Stimulated activated CD8-positive, alpha-beta memory T cell treated with anti-CD3 and anti-CD28 coated beads, Interleukin-7, amount 100 ng/mL, for 48 hours (primary cell): ENCODE data around the gene RNFT1.
A peak's percentile ranks its signal among the peaks of the same experiment; 100 is the strongest.
"Not testable (repeated sequence)": the region's sequence is repeated elsewhere in the genome, so short reads cannot be mapped to it uniquely, and the experiment has no call there.

Source experiments
- DNase-seq, 2 donors: peaks; one replicate each; pipeline ENCODE4 v3.0.0-alpha.2; 2020; ENCODE audit warnings: low read depth in 1 of 2; ENCODE audit errors: extremely low read depth in 1 of 2

Gene RNFT1, protein sequence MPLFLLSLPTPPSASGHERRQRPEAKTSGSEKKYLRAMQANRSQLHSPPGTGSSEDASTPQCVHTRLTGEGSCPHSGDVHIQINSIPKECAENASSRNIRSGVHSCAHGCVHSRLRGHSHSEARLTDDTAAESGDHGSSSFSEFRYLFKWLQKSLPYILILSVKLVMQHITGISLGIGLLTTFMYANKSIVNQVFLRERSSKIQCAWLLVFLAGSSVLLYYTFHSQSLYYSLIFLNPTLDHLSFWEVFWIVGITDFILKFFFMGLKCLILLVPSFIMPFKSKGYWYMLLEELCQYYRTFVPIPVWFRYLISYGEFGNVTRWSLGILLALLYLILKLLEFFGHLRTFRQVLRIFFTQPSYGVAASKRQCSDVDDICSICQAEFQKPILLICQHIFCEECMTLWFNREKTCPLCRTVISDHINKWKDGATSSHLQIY

GRCh38 chr17:59964482-59965328 lies at the start of gene RNFT1:
RNFT1 (minus strand) TSS chr17:59964740; CDS start chr17:59964663, 77 bp downstream.
- DNase-seq = peak; percentile 72 to 81

GRCh38 chr17:60009326-60009725 lies 44.8 kb upstream of the RNFT1 start:
- not testable (repeated sequence) for DNase-seq

DNA sequence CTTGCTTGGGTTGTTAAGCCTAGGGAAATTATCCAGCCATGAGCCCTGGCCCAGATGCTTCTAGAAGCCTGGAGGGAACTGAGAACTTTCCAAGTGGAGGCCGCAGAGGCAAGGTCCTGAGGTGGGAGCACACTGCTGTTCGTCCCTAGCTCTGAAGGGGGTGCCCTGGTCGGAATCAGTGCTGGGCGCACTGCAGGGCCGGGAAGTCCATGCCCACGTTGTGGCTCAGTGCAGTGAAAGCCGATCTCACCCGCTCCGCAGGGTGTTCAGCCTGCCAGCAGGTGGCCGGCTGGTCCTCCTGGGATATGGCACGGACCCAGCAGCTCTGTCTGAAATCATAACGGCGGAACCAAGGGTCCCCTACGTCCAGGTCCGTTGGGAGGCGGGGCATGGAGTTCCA lies 43.8 kb upstream of the RNFT1 start:
- DNase-seq = not testable (repeated sequence)

DNA sequence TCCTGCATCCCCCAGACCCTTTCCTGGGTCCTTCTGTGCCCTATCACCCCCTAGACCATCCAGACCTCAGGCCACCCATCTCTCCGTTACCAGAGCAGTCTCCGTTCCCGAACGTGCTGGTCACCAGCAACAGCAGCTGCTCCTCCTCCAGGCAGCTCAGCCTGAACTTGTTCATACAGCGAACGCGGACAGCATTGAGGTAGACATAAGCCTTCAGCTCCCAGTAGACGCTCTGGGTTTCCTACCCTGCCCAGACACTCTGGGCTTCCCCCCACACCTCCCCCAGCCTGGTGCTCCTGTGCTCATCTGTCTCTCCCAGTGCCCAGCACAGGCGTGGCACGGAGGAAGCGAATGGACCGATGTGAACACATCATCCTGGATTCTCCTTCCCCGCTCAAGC lies 41.6 kb upstream of the RNFT1 start:
- no peak for DNase-seq

DNA sequence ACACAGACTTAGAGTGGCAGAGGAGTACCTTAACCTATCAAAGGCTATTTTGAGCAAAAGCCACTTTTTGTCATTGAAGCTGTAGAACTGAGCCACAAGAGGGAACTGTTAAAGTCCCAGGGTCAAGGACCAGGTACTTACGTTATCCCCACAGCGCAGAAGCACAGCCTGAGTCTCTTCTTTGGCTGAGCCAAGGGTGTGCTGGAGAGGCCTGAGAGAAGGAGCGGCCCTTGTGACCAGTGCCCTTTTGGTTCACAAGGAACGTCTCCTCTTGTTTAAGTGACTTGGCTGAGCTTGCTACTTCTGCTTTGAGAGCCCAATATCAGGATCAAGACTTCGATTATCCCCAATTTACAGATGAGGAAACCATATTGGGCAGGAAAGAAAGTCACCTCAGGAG lies 40.0 kb upstream of the RNFT1 start:
- DNase-seq = not testable (repeated sequence)

GRCh38 chr17:60002405-60002804 lies 37.9 kb upstream of the RNFT1 start:
- not testable (repeated sequence) for DNase-seq

- not testable (repeated sequence) for DNase-seq
Measured at GRCh38 chr17:59996608-59997007, 32.1 kb upstream of the RNFT1 start.

DNA sequence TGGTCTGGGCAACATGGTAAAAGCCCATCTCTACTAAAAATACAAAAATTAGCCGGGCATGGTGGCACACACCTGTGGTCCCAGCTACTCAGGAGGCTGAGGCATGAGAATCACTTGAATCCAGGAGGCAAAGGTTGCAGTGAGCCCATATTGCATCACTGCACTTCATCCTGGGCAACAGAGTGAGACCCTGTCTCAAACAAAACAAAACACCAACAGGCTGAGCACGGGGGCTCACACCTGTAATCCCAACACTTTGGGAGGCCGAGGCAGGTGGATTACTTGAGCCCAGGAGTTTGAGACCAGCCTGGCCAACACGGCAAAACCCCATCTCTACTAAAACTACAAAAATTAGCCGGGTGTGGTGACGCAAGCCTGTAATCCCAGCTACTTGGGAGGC lies 10.6 kb upstream of the RNFT1 start:
- not testable (repeated sequence) for DNase-seq

DNA sequence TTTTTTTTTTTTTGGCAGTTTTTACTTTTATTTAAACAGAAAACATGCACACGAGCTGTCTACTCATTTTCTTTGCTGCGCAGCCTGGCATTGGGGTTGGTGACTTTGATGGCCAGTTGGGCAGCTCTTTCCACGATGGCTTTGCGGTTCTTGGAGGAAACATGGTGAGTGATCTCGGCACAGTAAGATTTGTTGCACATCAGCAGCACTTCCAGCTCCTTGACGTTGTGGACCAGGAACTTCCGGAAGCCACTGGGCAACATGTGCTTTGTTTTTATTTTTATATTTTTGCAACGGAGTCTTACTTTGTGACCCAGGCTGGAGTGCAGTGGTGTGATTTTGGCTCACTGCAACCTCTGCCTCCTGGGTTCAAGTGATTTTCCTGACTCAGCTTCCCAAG lies 8.9 kb upstream of the RNFT1 start:
- not testable (repeated sequence) for DNase-seq

DNA sequence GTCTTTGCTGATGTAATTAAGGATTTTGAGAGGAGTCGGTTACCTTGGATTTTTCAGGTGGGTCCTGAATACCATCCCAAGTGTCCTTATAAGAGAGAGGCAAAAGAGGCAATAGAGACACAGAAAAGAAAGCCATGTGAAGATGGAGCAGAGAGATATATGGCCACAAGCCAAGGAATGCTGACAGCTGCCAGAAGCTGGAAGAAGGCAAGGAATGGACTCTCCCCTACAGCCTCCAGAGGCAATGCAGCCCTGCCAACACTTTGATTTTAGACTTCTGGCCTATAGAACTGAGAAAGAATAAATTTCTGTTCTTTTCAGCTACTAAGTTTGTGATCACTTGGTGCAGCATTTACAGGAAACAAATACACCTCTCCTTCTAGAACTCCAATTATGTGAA lies 8.2 kb upstream of the RNFT1 start:
- no peak for DNase-seq

DNA sequence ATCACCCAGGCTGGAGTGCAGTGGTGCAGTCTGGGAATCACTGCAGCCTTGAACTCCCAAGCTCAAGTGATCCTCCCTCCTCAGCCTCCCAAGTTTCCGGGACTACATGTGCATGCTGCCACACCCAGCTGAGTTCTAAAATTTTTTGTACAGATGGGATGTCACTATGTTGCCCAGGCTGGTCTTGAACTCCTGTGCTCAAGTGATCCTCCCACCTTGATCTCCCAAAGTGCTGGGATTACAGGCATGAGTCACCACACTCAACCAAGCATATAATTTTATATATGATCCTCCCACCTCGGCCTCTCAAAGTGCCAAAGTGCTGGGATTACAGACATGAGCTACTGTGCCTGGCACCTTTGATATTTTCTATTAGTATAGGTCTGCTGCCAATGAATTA lies 7.2 kb upstream of the RNFT1 start:
- not testable (repeated sequence) for DNase-seq

DNA sequence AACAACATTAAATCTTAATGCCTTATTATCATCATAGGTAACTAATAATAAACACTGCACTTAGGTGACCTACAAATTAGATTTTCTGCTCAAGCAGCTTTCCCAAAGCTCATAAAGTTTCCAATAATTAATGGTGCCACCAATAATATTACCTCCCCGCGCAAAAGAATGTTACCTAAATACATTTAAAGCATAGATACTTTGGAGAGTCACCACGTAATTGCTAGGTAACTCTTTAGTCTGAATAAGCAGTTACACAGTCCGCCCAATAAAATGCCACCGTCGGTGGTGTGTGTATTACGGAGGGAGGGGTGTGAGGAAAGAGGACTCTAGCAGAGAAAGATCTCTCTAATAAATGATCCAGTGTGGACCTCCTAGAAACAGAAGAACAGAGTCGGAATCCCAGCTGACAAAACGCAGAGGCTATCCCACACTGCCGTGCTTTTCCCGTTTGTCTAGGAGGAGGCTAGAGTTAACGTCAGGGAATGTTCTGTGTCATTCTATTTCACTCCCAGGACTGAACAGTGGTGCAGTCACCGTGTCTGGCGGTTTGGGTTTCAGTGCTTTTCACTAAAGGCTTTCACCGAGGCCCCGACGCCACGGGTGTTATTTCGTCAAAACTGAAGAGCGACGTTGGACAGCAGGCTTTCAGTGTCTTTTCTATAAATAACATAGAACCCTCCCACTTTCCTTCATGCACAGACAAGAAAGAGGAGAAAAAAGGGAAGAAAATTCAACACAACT lies 630 bp downstream of the RNFT1 start:
- DNase-seq = peak in 1 of 2 donors; percentile 34

- no peak for DNase-seq
Measured at GRCh38 chr17:59962739-59963318, 1.7 kb downstream of the RNFT1 start.

DNA sequence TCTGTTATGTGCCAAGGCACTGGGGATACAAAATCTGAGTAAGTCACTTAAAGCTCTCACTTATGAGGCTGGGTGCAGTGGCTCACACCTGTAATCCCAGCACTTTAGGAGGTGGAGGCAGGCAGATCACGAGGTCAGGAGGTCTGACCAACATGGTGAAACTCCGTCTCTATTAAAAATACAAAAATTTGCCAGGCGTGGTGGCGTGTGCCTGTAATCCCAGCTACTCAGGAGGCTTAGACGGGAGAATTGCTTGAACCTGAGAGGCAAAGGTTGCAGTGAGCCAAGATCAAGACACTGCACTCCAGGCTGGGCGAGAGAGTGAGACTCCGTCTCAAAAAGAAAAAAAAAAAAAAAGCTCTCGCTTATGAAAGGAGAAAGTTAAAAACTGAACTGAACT lies 5.0 kb downstream of the RNFT1 start:
- not testable (repeated sequence) for DNase-seq

DNA sequence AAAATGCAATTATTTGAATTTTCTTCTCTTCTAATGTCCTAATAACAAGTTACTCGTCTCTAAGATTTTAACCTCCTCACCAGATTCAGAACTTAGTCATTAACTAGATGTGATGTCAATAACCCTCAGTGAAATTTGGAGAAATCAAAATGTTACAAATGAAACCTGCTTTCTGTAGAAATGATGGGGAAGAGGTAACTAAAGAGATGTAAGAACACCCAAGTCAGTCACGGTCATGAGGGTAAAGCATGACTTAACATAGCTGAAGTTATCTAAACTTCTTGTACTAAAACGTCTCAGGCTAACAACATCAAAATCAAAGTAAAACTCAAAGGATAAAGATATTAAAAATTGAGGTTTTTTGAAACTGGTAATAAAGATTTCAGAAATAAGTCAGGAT lies 9.7 kb downstream of the RNFT1 start:
- no peak for DNase-seq

DNA sequence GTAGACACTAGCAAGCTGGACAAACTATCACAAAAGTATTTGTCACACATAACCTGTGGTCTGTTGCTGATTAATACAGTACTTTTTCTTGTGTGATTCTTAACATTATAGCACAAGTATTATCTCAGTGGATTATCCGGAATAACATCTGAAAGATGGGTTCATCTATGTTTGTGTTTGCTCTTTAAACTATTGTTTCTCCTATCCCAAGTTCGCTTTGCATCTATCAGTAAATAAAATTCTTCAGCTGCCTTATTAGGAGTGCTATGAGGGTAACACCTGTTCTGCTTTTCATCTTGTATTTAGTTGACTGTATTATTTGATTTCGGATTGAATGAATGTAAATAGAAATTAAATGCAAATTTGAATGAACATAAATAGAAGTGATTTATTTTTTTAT lies 14.5 kb downstream of the RNFT1 start:
- DNase-seq = no peak

- not testable (repeated sequence) for DNase-seq
Measured at GRCh38 chr17:59947310-59947709, 17.2 kb downstream of the RNFT1 start.

GRCh38 chr17:59946433-59946832 lies 18.1 kb downstream of the RNFT1 start:
- not testable (repeated sequence) for DNase-seq

- no peak for DNase-seq
Measured at GRCh38 chr17:59941131-59941530, 23.4 kb downstream of the RNFT1 start.

GRCh38 chr17:59940697-59941096 lies 23.8 kb downstream of the RNFT1 start:
- peak in 1 of 2 donors; percentile 31 for DNase-seq

- DNase-seq = not testable (repeated sequence)
Measured at GRCh38 chr17:59933317-59933716, 31.2 kb downstream of the RNFT1 start.
